ENCODE results near the gene PDE3A.
A peak's percentile ranks its signal among the peaks of the same experiment; 100 is the strongest.

The PDE3A gene

DNA sequence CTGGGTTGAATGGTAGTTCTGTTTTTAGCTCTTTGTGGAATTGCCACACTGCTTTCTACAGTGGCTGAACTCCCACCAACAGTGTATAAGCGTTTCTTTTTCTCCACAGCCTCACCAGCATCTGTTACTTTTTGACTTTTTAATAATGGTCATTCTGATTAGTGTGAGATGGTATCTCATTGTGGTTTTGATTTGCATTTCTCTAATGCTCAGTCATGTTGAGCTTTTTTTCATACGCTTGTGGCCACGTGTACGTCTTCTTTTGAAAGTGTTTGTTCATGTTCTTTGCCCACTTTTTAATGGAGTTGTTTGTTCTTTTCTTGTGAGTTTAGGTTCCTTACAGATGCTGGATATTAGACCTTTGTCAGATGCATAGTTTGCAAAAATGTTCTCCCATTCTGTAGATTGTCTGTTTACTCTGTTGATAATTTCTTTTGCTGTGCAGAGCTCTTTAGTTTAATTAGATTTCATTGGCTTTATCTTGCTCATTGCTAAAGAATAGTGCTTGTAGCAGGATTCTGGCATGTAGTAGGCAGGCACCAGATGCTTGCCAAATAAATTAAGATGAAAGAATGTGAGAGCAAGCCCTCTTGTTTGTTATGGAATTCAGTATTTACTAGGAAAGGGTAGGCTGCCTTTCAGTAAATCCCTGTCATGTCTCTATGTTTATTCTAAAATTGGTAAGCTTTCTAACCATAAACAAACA is 86.8 kb downstream of the PDE3A start:
- H3K4me3 ChIP-seq (ENCODE audit: control insufficient read depth, low read depth, low read length) = no peak overlapping the region
- DNase-seq (ENCODE audit: low read depth) = no peak
- TF ChIP-seq, protein P1, sequence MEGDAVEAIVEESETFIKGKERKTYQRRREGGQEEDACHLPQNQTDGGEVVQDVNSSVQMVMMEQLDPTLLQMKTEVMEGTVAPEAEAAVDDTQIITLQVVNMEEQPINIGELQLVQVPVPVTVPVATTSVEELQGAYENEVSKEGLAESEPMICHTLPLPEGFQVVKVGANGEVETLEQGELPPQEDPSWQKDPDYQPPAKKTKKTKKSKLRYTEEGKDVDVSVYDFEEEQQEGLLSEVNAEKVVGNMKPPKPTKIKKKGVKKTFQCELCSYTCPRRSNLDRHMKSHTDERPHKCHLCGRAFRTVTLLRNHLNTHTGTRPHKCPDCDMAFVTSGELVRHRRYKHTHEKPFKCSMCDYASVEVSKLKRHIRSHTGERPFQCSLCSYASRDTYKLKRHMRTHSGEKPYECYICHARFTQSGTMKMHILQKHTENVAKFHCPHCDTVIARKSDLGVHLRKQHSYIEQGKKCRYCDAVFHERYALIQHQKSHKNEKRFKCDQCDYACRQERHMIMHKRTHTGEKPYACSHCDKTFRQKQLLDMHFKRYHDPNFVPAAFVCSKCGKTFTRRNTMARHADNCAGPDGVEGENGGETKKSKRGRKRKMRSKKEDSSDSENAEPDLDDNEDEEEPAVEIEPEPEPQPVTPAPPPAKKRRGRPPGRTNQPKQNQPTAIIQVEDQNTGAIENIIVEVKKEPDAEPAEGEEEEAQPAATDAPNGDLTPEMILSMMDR (IDR thresholded peaks at IDR 0.05; ENCODE audit: control insufficient read depth, insufficient read depth, low read depth, low read length, missing control alignments) = no peak

DNA sequence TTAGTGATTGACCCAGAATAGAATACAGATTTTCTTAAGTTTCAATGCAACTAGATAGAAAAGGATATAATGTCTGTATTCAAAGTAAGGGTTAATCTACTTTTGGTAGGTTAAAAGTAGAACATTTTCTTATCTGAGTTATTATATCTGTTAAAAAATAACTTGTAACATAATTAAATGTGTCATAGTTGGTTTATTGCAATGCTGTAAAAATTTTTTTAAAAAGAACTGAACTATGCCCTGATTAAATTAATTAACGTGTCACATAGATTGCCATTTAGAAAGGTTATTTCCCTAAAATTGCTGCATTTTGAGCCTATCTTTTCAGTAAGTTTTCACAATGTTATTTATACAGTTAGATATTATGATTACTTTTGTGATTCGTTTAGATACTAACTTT is 89.2 kb downstream of the PDE3A start:
- TF ChIP-seq, protein P1 (IDR thresholded peaks at IDR 0.05; ENCODE audit: control insufficient read depth, insufficient read depth, low read depth, low read length, missing control alignments) = no peak
- no peak overlapping the region for H3K4me3 ChIP-seq (ENCODE audit: control insufficient read depth, low read depth, low read length)
- no peak for DNase-seq (ENCODE audit: low read depth)

DNA sequence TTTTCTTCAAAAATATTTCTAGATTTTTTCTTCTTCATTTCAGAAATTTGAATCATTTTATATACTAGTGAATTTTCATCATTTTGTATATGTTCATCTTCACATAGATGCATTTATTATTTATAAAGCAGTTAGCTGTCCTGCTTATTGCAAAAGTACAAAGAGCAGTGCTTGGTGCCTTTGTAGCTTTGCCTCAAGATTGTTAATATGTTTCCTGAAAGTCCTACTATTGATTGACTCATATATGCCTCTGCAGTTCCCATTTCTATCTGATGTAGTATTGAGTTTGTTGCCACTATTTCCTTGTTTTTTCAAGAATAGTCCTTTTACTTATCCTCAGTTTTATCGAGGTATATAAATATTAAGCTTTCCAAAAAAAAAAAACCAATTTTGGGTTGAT is 89.7 kb downstream of the PDE3A start:
- no peak overlapping the region for H3K4me3 ChIP-seq (ENCODE audit: control insufficient read depth, low read depth, low read length)
- no peak for DNase-seq (ENCODE audit: low read depth)
- TF ChIP-seq, protein P1 (IDR thresholded peaks at IDR 0.05; ENCODE audit: control insufficient read depth, insufficient read depth, low read depth, low read length, missing control alignments) = no peak

DNA sequence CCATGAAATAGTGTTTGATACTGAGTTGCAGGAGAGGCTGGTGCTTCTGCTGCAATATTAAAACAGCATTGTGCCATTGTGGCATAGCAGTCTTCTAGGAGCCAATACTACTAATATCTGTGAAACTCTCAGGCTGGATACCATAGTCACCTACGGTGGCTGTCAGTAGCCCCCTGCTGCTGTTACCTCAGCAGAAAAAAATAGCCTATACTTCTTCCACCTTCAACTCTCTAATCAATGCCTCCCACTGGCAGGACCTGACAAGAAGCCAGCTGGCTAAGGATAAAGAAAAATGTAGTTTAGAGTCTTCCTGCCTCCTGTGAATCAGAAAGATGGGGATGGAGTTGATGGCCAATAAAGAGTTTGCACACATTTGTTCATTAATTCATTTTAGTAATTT is 91.6 kb downstream of the PDE3A start:
- no peak for DNase-seq (ENCODE audit: low read depth)
- no peak overlapping the region for H3K4me3 ChIP-seq (ENCODE audit: control insufficient read depth, low read depth, low read length)
- TF ChIP-seq, protein P1 (IDR thresholded peaks at IDR 0.05; ENCODE audit: control insufficient read depth, insufficient read depth, low read depth, low read length, missing control alignments) = no peak

DNA sequence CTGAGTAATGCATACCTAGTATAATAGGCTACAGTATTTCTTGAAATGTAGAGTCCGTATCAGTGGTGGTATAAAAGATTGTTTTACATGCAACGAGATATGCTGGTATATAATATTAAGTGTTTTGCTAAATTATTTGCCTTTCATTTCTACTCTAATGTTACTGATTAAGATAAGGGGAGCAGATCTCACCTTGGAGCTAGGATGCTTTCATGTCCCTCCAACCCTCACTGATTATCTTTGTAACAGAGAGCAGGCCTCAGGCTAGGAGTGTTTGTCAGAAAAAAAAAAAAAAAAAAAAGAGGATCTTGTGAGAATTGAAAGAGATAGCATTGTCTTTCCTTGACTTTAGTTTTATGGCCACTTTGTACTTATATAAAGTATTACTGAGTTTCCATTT is 92.6 kb downstream of the PDE3A start:
- H3K4me3 ChIP-seq (ENCODE audit: control insufficient read depth, low read depth, low read length) = no peak overlapping the region
- TF ChIP-seq, protein P1 (IDR thresholded peaks at IDR 0.05; ENCODE audit: control insufficient read depth, insufficient read depth, low read depth, low read length, missing control alignments) = no peak
- DNase-seq (ENCODE audit: low read depth) = no peak

DNA sequence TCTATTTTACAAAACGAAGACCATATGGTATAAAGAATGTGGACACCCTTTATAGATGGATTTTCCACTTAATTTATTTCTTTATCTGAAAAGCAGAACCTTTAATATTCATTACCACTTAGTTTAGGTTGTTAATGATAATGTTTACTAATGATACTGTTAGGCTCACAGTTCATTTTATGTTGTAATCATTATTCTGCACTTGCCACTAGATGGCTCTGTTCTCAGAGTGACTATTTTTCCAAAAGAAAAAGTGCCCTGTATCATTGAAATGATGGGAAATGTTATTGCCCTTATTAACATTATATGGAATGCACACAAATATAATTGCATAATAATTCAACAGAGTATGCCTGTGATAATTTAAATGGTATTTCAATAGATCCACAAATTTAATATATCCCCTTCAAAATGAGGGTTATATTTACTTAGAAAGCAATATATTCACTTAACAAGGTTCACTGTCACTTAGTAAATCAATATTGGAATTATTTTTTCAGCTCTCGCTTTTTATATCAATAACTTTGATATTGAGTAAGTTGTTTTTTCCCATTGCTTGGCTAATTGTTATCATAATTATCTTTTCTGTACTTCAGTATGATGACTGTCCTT is 95.7 kb downstream of the PDE3A start:
- DNase-seq (ENCODE audit: low read depth) = no peak
- H3K4me3 ChIP-seq (ENCODE audit: control insufficient read depth, low read depth, low read length) = no peak overlapping the region
- TF ChIP-seq, protein P1 (IDR thresholded peaks at IDR 0.05; ENCODE audit: control insufficient read depth, insufficient read depth, low read depth, low read length, missing control alignments) = peak; percentile 59
